ENCODE data around the gene CTSK. TPM values are rescaled to one million over a fixed set of nuclear protein-coding genes. Genes with fewer than 3 reads are reported as not detected.

Gene CTSK
- total and polyA plus RNA-seq, 2 of the 13 experiments (the other 11 are each of a cell fraction or from before 2014, with no cell fraction given): 1.4 to 6.3 TPM

DNA sequence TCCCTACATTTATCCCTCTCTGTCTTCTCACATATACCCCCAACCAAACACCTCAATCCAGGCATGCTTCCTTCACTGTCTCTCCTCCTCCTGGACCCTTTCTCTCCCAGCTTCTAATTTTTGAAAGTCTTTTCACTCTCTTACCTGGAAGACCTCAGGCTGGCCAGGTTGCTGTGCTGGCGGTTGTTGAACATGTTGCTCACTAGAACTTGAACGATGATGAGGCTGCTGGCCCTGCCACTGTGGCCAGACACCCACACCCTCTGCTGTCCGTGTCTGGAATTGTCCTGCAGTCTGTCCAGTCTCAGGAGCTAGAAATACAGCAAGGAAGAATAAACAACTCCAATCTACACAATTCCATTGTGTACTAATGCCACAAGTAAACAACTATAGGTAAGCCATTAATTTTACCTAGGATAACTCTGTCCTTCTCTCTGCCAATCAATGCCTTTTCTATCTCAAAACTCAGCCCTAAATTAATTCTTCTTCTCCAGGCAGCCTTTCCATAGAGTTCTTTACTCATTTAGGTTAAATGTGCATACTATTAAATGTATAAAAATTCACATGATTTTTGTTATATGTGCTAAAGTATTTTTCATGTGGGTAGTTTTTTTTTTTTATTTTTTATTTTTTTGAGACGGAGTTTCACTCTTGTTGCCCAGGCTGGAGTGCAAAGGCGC, 5.1 kb upstream of the CTSK start (continued):
- TF ChIP-seq, protein P1, sequence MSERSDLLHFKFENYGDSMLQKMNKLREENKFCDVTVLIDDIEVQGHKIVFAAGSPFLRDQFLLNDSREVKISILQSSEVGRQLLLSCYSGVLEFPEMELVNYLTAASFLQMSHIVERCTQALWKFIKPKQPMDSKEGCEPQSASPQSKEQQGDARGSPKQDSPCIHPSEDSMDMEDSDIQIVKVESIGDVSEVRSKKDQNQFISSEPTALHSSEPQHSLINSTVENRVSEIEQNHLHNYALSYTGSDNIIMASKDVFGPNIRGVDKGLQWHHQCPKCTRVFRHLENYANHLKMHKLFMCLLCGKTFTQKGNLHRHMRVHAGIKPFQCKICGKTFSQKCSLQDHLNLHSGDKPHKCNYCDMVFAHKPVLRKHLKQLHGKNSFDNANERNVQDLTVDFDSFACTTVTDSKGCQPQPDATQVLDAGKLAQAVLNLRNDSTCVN (CRISPR knock-in tag; IDR thresholded peaks at IDR 0.05; ENCODE audit: borderline replicate concordance): no peak
- TF ChIP-seq STAG1 (CRISPR knock-in tag; IDR thresholded peaks at IDR 0.05) (peak; percentile 91), ZNF790 (CRISPR knock-in tag; IDR thresholded peaks at IDR 0.05; ENCODE audit: borderline replicate concordance) (no peak), DPF2 (CRISPR knock-in tag; IDR thresholded peaks at IDR 0.05; ENCODE audit: borderline replicate concordance, low read depth) (no peak), CHCHD3 (CRISPR knock-in tag; IDR thresholded peaks at IDR 0.05) (no peak)

DNA sequence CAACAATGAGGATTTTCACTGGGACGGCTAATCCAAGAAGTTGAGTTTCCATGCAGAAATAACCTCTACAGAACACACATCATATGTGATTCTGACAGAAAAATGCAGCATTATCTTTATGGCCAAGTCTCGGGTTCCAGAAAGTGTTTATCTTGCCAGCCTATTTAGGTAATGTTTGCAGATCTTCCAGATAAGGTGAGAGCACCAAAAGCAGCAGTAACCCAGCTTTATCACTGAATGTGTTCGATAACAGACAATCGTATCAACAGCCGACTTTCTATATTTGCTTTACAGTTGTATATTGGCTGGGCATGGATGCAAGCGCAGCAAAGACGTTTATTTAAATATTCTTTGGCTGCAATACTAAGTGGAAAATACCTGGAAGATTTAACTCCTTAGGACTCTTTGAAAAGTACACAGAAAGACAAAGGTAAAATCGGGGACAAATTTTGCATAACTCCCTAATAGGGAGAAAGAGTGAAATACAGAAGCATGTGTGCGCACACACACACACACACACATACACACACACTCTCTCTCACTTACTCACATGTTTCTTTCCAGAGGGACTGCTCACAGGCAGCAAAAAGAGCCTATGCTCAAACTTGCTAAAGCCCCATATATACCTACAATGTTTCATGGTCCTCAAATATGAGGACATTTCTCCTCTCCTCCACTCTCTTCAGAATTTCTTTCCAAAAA, 3.0 kb upstream of the CTSK start:
- CTCF ChIA-PET (ENCODE audit: low intra/inter-chr PET ratio, low total read pairs): no interaction called here
- FAIRE-seq (no peak), DNase-seq (ENCODE audit: low spot score) (no peak), ATAC-seq (no peak)
- H4K20me1 ChIP-seq (ENCODE audit: insufficient read depth, low read length): no peaks in the 10 kb centered on the region
- H3K9ac ChIP-seq (ENCODE audit: insufficient read depth, low read depth, low read length): no peak overlapping the region
- no peak overlapping the region for H3K4me3 ChIP-seq (replicated peaks in 1 of 3; ENCODE audit: insufficient read depth in 1 of 3, low read depth in 2 of 3, low read length in 3 of 3)
- H3K79me2 ChIP-seq (ENCODE audit: insufficient read depth, low read length): no peaks in the 10 kb centered on the region
- intact Hi-C loops (cut with micrococcal nuclease; ENCODE audit: unreplicated experiment): loop anchor here (10.0 kb wide), 1 partner anchor 186 kb away; the partner anchor contains the start of gene ENSA
- no peak overlapping the region for H2AFZ ChIP-seq (ENCODE audit: low read length)
- peaks cover 13% of the 10 kb centered on the region for H3K4me1 ChIP-seq (ENCODE audit: insufficient read depth, low read length)
- H3K27ac ChIP-seq (ENCODE audit: extremely low read length, insufficient read depth, low read length): no peak overlapping the region
- TF ChIP-seq SOX13 (IDR thresholded peaks at IDR 0.05) (no peak), SOX13 (CRISPR knock-in tag; conservative IDR thresholded peaks at IDR 0.05 in 1 of 2, IDR thresholded peaks at IDR 0.05 in 1 of 2) (no peak), ZNF354B (CRISPR knock-in tag; IDR thresholded peaks at IDR 0.05) (no peak), SATB2 (CRISPR knock-in tag; IDR thresholded peaks at IDR 0.05) (no peak), RXRA (CRISPR knock-in tag; IDR thresholded peaks at IDR 0.05) (no peak)
- TF ChIP-seq, protein P2, sequence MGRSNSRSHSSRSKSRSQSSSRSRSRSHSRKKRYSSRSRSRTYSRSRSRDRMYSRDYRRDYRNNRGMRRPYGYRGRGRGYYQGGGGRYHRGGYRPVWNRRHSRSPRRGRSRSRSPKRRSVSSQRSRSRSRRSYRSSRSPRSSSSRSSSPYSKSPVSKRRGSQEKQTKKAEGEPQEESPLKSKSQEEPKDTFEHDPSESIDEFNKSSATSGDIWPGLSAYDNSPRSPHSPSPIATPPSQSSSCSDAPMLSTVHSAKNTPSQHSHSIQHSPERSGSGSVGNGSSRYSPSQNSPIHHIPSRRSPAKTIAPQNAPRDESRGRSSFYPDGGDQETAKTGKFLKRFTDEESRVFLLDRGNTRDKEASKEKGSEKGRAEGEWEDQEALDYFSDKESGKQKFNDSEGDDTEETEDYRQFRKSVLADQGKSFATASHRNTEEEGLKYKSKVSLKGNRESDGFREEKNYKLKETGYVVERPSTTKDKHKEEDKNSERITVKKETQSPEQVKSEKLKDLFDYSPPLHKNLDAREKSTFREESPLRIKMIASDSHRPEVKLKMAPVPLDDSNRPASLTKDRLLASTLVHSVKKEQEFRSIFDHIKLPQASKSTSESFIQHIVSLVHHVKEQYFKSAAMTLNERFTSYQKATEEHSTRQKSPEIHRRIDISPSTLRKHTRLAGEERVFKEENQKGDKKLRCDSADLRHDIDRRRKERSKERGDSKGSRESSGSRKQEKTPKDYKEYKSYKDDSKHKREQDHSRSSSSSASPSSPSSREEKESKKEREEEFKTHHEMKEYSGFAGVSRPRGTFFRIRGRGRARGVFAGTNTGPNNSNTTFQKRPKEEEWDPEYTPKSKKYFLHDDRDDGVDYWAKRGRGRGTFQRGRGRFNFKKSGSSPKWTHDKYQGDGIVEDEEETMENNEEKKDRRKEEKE (IDR thresholded peaks at IDR 0.05): no peak
- TF ChIP-seq, protein P3, sequence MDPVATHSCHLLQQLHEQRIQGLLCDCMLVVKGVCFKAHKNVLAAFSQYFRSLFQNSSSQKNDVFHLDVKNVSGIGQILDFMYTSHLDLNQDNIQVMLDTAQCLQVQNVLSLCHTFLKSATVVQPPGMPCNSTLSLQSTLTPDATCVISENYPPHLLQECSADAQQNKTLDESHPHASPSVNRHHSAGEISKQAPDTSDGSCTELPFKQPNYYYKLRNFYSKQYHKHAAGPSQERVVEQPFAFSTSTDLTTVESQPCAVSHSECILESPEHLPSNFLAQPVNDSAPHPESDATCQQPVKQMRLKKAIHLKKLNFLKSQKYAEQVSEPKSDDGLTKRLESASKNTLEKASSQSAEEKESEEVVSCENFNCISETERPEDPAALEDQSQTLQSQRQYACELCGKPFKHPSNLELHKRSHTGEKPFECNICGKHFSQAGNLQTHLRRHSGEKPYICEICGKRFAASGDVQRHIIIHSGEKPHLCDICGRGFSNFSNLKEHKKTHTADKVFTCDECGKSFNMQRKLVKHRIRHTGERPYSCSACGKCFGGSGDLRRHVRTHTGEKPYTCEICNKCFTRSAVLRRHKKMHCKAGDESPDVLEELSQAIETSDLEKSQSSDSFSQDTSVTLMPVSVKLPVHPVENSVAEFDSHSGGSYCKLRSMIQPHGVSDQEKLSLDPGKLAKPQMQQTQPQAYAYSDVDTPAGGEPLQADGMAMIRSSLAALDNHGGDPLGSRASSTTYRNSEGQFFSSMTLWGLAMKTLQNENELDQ (CRISPR knock-in tag; IDR thresholded peaks at IDR 0.05; ENCODE audit: borderline replicate concordance): no peak
- no TSS peak for BruUV-seq (replicated peaks)
- no peaks in the 10 kb centered on the region for H3K27me3 ChIP-seq (ENCODE audit: control insufficient read depth in 1 of 2, insufficient read depth in 2 of 2, low read length in 2 of 2)
- H3K4me2 ChIP-seq (ENCODE audit: low read depth, low read length): no peak overlapping the region
- POLR2A ChIA-PET: no interaction called here
- in situ Hi-C loops (cut with HindIII; ENCODE audit: extremely low pct_ligation_motif_present, low pct_unique_long_range_greater_than_20kb): loop anchor here (5.0 kb wide), 1 partner anchor 249 kb away; no protein-coding TSS in a partner anchor
- no peaks in the 10 kb centered on the region for H3K9me3 ChIP-seq (ENCODE audit: low read length)
- H3K36me3 ChIP-seq (replicated peaks in 1 of 2; ENCODE audit: control insufficient read depth in 1 of 2, insufficient read depth in 2 of 2, low read length in 2 of 2): peaks cover 9 to 34% of the 10 kb centered on the region in 2 experiments
- WGBS (ENCODE audit: low lambda C conversion rate): 80% methylated on average over 9 of the region's 9 CpGs

All from HepG2 (cell line).